K562 (cell line): ENCODE measurements around the gene SCRN2. TPM values are rescaled to one million over a fixed set of nuclear protein-coding genes. Genes with fewer than 3 reads are reported as not detected.

Experiments used
- ATAC-seq: fragments of 200-7000 bp; cut with Tn5 transposase; 3 replicates; pipeline ENCODE4 v1.9.1; 2020; ENCODE audit warnings: moderate library complexity
- BruUV-seq: library from RNA; stranded (reverse); fragments of 400-500 nt; replicated peaks from 2 replicates; lab custom pipeline; 2021; lab: Mats Ljungman, UMichigan
- CTCF ChIA-PET: fragments of 300-600 bp; formaldehyde crosslinking; extraction: SDS; loops from one replicate; lab custom pipeline; 2021; ENCODE audit warnings: low intra/inter-chr PET ratio; lab: Yijun Ruan, JAX
- POLR2A ChIA-PET: fragments of 300-600, 350-650 bp; sonication (Branson Sonifier 250); formaldehyde crosslinking; extraction: SDS; loops from one replicate; lab custom pipeline; 2021; ENCODE audit warnings: antibody characterized with exemption, inconsistent platforms; lab: Yijun Ruan, JAX
- DNase-seq, 4 experiments: peaks; one replicate each; pipeline versions ENCODE4 v3.0.0 to v3.0.0-alpha.2; 2011 to 2018; ENCODE audit warnings: low spot score in 3 of 4, mixed read lengths in 3 of 4; ENCODE audit errors: extremely low read depth in 1 of 4
- FAIRE-seq: peaks from 2 replicates; lab custom pipeline; 2011; peaks lifted over from hg19 to GRCh38; lab: Jason Lieb, UNC
- H2AFZ ChIP-seq: 2 replicates; pipeline ENCODE4 v1.6.0; 2011; ENCODE audit warnings: low read depth, low read length, control low read depth, inconsistent platforms
- H3K27ac ChIP-seq: fragments of 200-600 bp; 3 replicates; pipeline ENCODE4 v1.8.0; 2011; ENCODE audit warnings: low read depth, mild to moderate bottlenecking, control low read depth, inconsistent platforms, low read length, moderate library complexity, mixed read lengths; ENCODE audit errors: extremely low read depth
- H3K27me3 ChIP-seq, 2 experiments: fragments of 300-600 bp in 1 of 2; 2 replicates in 1 of 2; 3 replicates in 1 of 2; pipeline versions ENCODE4 v1.6.0 to v1.8.0; 2011; ENCODE audit warnings: inconsistent platforms in 2 of 2, low read length in 2 of 2, mild to moderate bottlenecking in 1 of 2, mixed read lengths in 1 of 2, moderate library complexity in 1 of 2; ENCODE audit not compliant: control insufficient read depth in 2 of 2, insufficient read depth in 2 of 2
- H3K36me3 ChIP-seq: fragments of 300-600 bp; 3 replicates; pipeline ENCODE4 v1.8.0; 2011; ENCODE audit warnings: mild to moderate bottlenecking, low read length, inconsistent platforms; ENCODE audit not compliant: control insufficient read depth, insufficient read depth
- H3K4me1 ChIP-seq, 2 experiments: fragments of 200-600 bp in 1 of 2; replicated peaks in 1 of 2; 2 replicates in 1 of 2; 3 replicates in 1 of 2; pipeline versions ENCODE4 v1.5.1 to v1.8.0; 2011; ENCODE audit warnings: inconsistent platforms in 2 of 2, low read length in 2 of 2, mild to moderate bottlenecking in 1 of 2, mixed read lengths in 1 of 2, moderate library complexity in 1 of 2; ENCODE audit not compliant: control insufficient read depth in 2 of 2, insufficient read depth in 2 of 2
- H3K4me2 ChIP-seq: 2 replicates; pipeline ENCODE4 v1.6.1; 2011; ENCODE audit warnings: low read length, control low read depth, inconsistent platforms, mixed read lengths; ENCODE audit not compliant: insufficient read depth
- H3K4me3 ChIP-seq: fragments of 200-600 bp; sonication (generic), shearing (Covaris generic); 2 replicates; pipeline ENCODE4 v1.5.1; 2016; ENCODE audit warnings: control low read depth, inconsistent platforms
- H3K79me2 ChIP-seq: fragments of 200-600 bp; 3 replicates; pipeline ENCODE4 v1.8.0; 2011; ENCODE audit warnings: low read length, inconsistent platforms; ENCODE audit not compliant: control insufficient read depth, insufficient read depth
- H3K9ac ChIP-seq, 2 experiments: 2 replicates each; pipeline versions ENCODE4 v1.6.0 to v1.6.1; 2011; ENCODE audit warnings: low read depth in 2 of 2, low read length in 2 of 2, control low read depth in 1 of 2, inconsistent platforms in 1 of 2, mild to moderate bottlenecking in 1 of 2, mixed read lengths in 1 of 2; ENCODE audit not compliant: insufficient read depth in 1 of 2
- H3K9me1 ChIP-seq: one replicate; pipeline ENCODE4 v1.6.0; 2011; ENCODE audit warnings: inconsistent platforms, mild to moderate bottlenecking, low read length, moderate library complexity; ENCODE audit not compliant: control insufficient read depth, insufficient read depth
- H3K9me3 ChIP-seq: replicated peaks from 2 replicates; pipeline ENCODE4 v1.5.1; 2011; ENCODE audit warnings: low read depth, low read length, inconsistent platforms; ENCODE audit not compliant: control insufficient read depth, insufficient read depth
- H4K20me1 ChIP-seq: replicated peaks from 2 replicates; pipeline ENCODE4 v1.6.1; 2011; ENCODE audit warnings: low read length, inconsistent platforms, mixed read lengths; ENCODE audit not compliant: control insufficient read depth, insufficient read depth
- E2F8 ChIP-seq: fragments of 450-650 bp; IDR thresholded peaks from 2 replicates; pipeline ENCODE4 v1.7.1; 2018; ENCODE audit warnings: mild to moderate bottlenecking, low read depth; ENCODE audit not compliant: partially characterized antibody
- POLR2B ChIP-seq: fragments of 450-650 bp; IDR thresholded peaks from 2 replicates; pipeline ENCODE4 v1.6.1; 2018; ENCODE audit warnings: low read depth; ENCODE audit not compliant: partially characterized antibody
- RHOXF2B ChIP-seq: fragments of 250-450 bp; sonication (Bioruptor Pico); conservative IDR thresholded peaks from 2 replicates; pipeline ENCODE4 v1.5.1; 2021
- SUPT5H ChIP-seq: fragments of 450-650 bp; IDR thresholded peaks from 2 replicates; pipeline ENCODE4 v1.6.1; 2016
- U2AF1 ChIP-seq: fragments of 200-400 bp; formaldehyde crosslinking; optimal IDR thresholded peaks from 2 replicates; pipeline ENCODE3; 2017; ENCODE audit warnings: mild to moderate bottlenecking, low read depth, low read length, moderate library complexity
- VEZF1 ChIP-seq: fragments of 200-800 bp; sonication (Bioruptor generic); IDR thresholded peaks from 2 replicates; pipeline ENCODE4 v1.6.1; 2017; ENCODE audit warnings: missing genetic modification characterization, missing compliant biosample characterization
- WGBS: fragments of 100-300 bp; shearing (Covaris generic); methylation state at CpG from one replicate; pipeline ENCODE4 v1.1.6; 2016; ENCODE audit warnings: low coverage, mixed read lengths; ENCODE audit not compliant: insufficient coverage; ENCODE audit errors: missing lambda C conversion rate; 5-methylcytosine and 5-hydroxymethylcytosine counted together
- in situ Hi-C: fragments of 300-500 bp; cut with MboI; formaldehyde crosslinking; loops from 4 replicates; pipeline ENCODE4 v1.15.0; 2018; ENCODE audit warnings: inconsistent platforms, mixed read lengths
- intact Hi-C: fragments of 100-400 bp; cut with micrococcal nuclease; formaldehyde crosslinking; loops from 2 replicates; pipeline ENCODE4 v1.14.2; 2022
- polyA plus RNA-seq, 8 experiments: library from polyadenylated mRNA; depleted of rRNA in 4 of 8; stranded (reverse) in 5 of 8; unstranded in 3 of 8; fragments of >200 nt; fragmentation: Nextera tagmentation in 2 of 8; fragmentation: Illumina TruSeq in 1 of 8; extraction: Ambion mirVana in 2 of 8; extraction: Trizol in 1 of 8; gene quantifications; 2 replicates each; pipeline versions ENCODE4 v1.2.1 to v1.2.3, GENCODE V29; 2011 to 2014; ENCODE audit warnings: inconsistent platforms in 1 of 8, missing spikeins in 1 of 8
- total RNA-seq, 7 experiments: library from RNA; depleted of rRNA in 6 of 7; stranded (reverse); fragments of >200 nt in 6 of 7; fragmentation: Illumina TruSeq in 2 of 7; extraction: Trizol in 2 of 7; gene quantifications; 2 replicates each; pipeline versions ENCODE4 v1.2.1 to v1.2.3, GENCODE V29; 2011 to 2021; ENCODE audit warnings: low replicate concordance in 1 of 7

The SCRN2 gene
- total and polyA plus RNA-seq, 9 of the 15 experiments (the other 6 are each of a cell fraction or from before 2014, with no cell fraction given) = 0.25 to 32.9 (median 13.6) TPM

- in situ Hi-C loops = no loop called here
- CTCF ChIA-PET = interaction anchor here (1.0 kb wide), 1 partner anchor 9 kb away, joined by 3 read pairs; the partner anchor contains the start of genes LRRC46 and MRPL10
- no TSS peak for BruUV-seq
- Histone ChIP-seq H3K36me3 (peaks cover 54% of the 10 kb centered on the region), H4K20me1 (no peaks in the 10 kb centered on the region), H3K9ac (peak overlapping the region in 1 of 2 experiments; percentile 36; a peak in 1 of 4 replicates), H3K9me3 (no peaks in the 10 kb centered on the region), H3K27ac (no peak overlapping the region), H3K4me3 (no peak overlapping the region), H3K27me3 (no peaks in the 10 kb centered on the region)
- ATAC-seq (no peak), DNase-seq (no peak)
- POLR2A ChIA-PET = interaction anchor here (0.8 to 4.0 kb wide), 2 partner anchors 8 to 1536 kb away, joined by 3 to 28 read pairs; partner anchors contain the start of genes LRRC46 and MRPL10
- intact Hi-C loops = no loop called here
- TF ChIP-seq SUPT5H (0 out of 2 replicates have a peak, but pooled peaks have one; percentile 30), POLR2B (no peak)
- TF ChIP-seq, all 486 proteins: peak for 1
- Histone ChIP-seq H2AFZ (no peak overlapping the region), H3K4me2 (no peak overlapping the region), H3K4me1 (peaks cover 13 to 30% of the 10 kb centered on the region in 2 experiments), H3K79me2 (peaks cover 9% of the 10 kb centered on the region), H3K9me1 (no peaks in the 10 kb centered on the region)
- FAIRE-seq = no peak
- WGBS = 84% methylated on average over 4 of the region's 4 CpGs
Measured at GRCh38 chr17:47822785-47823184, 18.3 kb downstream of the SCRN2 start.

DNA sequence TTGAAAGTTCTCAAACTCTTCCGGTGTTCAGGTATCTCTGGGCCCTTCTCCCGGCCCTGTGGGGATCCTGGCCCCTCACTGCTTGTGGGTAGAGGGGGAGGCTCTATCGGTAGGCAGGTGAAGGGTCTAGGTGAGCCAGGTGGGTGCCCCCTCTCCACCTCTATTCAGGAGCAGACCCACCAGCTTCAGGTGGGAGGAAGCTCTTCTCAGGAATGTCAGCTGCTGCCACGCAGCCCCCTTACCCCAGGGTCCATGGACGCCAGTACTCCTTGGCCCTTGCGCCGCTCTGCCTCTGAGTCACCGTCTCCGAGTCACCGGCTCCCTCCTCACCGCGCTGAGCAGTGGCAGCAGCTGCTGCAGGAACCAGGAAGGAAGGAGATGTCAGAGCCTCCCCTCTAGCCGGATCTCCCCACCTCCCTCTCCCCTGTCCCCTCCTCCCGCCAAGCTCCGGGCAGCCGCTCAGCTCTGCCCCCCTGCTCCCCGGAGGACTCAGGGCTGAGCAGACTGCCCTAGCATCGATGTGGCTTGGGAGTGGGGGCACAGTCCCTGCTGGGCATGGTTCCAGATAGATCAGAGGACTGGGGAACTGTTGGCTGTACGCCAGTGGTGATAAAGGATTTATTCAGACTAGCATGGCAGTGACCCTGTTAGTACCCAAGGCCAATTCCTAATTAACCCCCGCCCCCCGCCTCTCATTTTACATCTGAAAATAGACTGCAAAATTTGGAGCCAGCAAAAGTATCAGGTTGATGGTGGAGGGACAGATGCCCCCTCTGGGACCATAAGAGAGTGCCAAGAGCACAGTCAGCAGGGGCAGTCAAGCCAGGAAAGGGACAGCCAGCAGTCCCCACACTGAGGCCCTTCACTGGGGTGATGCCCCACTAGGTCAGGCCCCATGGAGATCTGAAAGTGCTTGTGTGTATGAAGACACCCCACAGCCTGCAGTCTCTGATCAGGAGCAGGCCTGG, 19.4 kb downstream of the SCRN2 start, which contains the start of gene OSBPL7:
TSS of gene OSBPL7 (minus strand) at position 371 of the 968 bp plus-strand sequence. CDS start 1,516 bp downstream, outside the sequence.
- Histone ChIP-seq H3K27ac (peak within 1 kb of the TSS; percentile 76; the same call in 2 of the 3 replicates), H3K9ac (peak within 1 kb of the TSS; percentile 77 to 90), H4K20me1 (no peaks in the 10 kb centered on the region), H3K4me3 (peak within 1 kb of the TSS; percentile 79), H2AFZ (peak within 1 kb of the TSS; percentile 90), H3K4me1 (peaks cover 13 to 30% of the 10 kb centered on the region in 2 experiments), H3K9me3 (no peaks in the 10 kb centered on the region), H3K79me2 (peaks cover 9% of the 10 kb centered on the region), H3K4me2 (peak within 1 kb of the TSS; percentile 97), H3K36me3 (peaks cover 52% of the 10 kb centered on the region), H3K9me1 (no peaks in the 10 kb centered on the region), H3K27me3 (no peaks in the 10 kb centered on the region)
- ChIA-PET CTCF (no interaction called here), POLR2A (interaction anchor here (1.0 to 4.0 kb wide), 4 partner anchors 9 to 124 kb away, joined by 3 to 28 read pairs (median 4); partner anchors contain the start of genes LRRC46 and MRPL10)
- DNase-seq (peak; percentile 86 to 90 (median 88)), ATAC-seq (peak; percentile 98), FAIRE-seq (peak; percentile 94)
- 9% methylated on average over 21 of the region's 21 CpGs for WGBS
- no TSS peak for BruUV-seq
- in situ Hi-C loops = no loop called here
- intact Hi-C loops = no loop called here
- TF ChIP-seq RHOXF2B (CRISPR knock-in tag) (no peak), U2AF1 (no peak), E2F8 (peak; percentile 86), VEZF1 (peak; percentile 96)
